HG03095 (cell line): ENCODE data around the gene NCEH1.
"Not testable (repeated sequence)": the region's sequence is repeated elsewhere in the genome, so short reads cannot be mapped to it uniquely, and the experiment has no call there.

Source experiments
- ATAC-seq: cut with Tn5 transposase; IDR thresholded peaks from one replicate; pipeline ENCODE4 v1.9.1; 2021; ENCODE audit warnings: moderate library complexity; ENCODE audit not compliant: unreplicated experiment

The NCEH1 gene

GRCh38 chr3:172710664-172711453, at the start of gene NCEH1:
Gene NCEH1 (minus strand): TSS chr3:172711067. CDS start chr3:172710984, 83 bp downstream.
- ATAC-seq: peak; percentile 100

GRCh38 chr3:172760416-172760815, 49.5 kb upstream of the NCEH1 start:
- ATAC-seq: not testable (repeated sequence)

GRCh38 chr3:172753125-172753524, 42.3 kb upstream of the NCEH1 start:
- ATAC-seq: no peak

GRCh38 chr3:172752651-172753050, 41.8 kb upstream of the NCEH1 start:
- no peak for ATAC-seq

GRCh38 chr3:172751175-172751704, 40.4 kb upstream of the NCEH1 start:
- ATAC-seq: peak; percentile 11

GRCh38 chr3:172750368-172751174, 39.7 kb upstream of the NCEH1 start, which contains the start of gene ECT2:
Gene ECT2 (plus strand): TSS chr3:172750726. CDS start chr3:172754531, 3,805 bp downstream.
- ATAC-seq: peak; percentile 98

- ATAC-seq: no peak
Measured at GRCh38 chr3:172750069-172750367, 39.2 kb upstream of the NCEH1 start.

GRCh38 chr3:172749230-172749965, 38.5 kb upstream of the NCEH1 start:
- no peak for ATAC-seq

GRCh38 chr3:172746475-172746874, 35.6 kb upstream of the NCEH1 start:
- no peak for ATAC-seq

- ATAC-seq: no peak
Measured at GRCh38 chr3:172739462-172739861, 28.6 kb upstream of the NCEH1 start.

- no peak for ATAC-seq
Measured at GRCh38 chr3:172735014-172735413, 24.1 kb upstream of the NCEH1 start.

GRCh38 chr3:172726380-172726779, 15.5 kb upstream of the NCEH1 start:
- ATAC-seq: no peak

GRCh38 chr3:172722536-172723040, 11.7 kb upstream of the NCEH1 start:
- not testable (repeated sequence) for ATAC-seq

GRCh38 chr3:172717493-172718088, 6.7 kb upstream of the NCEH1 start:
- ATAC-seq: no peak

- ATAC-seq: no peak
Measured at GRCh38 chr3:172716476-172716875, 5.6 kb upstream of the NCEH1 start.

- ATAC-seq: no peak
Measured at GRCh38 chr3:172713316-172713715, 2.4 kb upstream of the NCEH1 start.

GRCh38 chr3:172711454-172711795, 558 bp upstream of the NCEH1 start:
- peak; percentile 14 for ATAC-seq

GRCh38 chr3:172709774-172710663, 848 bp downstream of the NCEH1 start:
- no peak for ATAC-seq

- no peak for ATAC-seq
Measured at GRCh38 chr3:172708921-172709773, 1.7 kb downstream of the NCEH1 start.
